PC-9 (cell line): Measurements from ENCODE around the gene CMIP.

Experiments used
- CTCF ChIP-seq: fragments of 200-600 bp; sonication (generic); conservative IDR thresholded peaks from 2 replicates; pipeline ENCODE4 v1.6.1; 2017; ENCODE audit warnings: mixed run types, antibody characterized with exemption, mild to moderate bottlenecking, moderate library complexity
- EZH2 ChIP-seq: fragments of 200-600 bp; sonication (generic); IDR thresholded peaks from 2 replicates; pipeline ENCODE4 v1.8.0; 2017; ENCODE audit warnings: antibody characterized with exemption, low read depth

GRCh38 chr16:81558077-81558443, 113.5 kb downstream of the CMIP start:
- TF ChIP-seq CTCF (no peak), EZH2 (no peak)
